WI38 (cell line): ENCODE measurements around the gene C1orf198.

Experiments used
- H3K4me3 ChIP-seq: 2 replicates; pipeline ENCODE4 v1.5.1; 2011; ENCODE audit warnings: low read depth, mild to moderate bottlenecking, control low read depth, low read length
- CTCF ChIP-seq: IDR thresholded peaks from 2 replicates; pipeline ENCODE4 v1.5.1; 2012; ENCODE audit warnings: low read depth, mild to moderate bottlenecking, control low read depth, low read length

The C1orf198 gene

GRCh38 chr1:230820568-230820967 is 47.8 kb downstream of the C1orf198 start:
- H3K4me3 ChIP-seq = no peak overlapping the region
- no peak for TF ChIP-seq CTCF

- no peak for TF ChIP-seq CTCF
- H3K4me3 ChIP-seq = no peak overlapping the region
Observed at GRCh38 chr1:230819976-230820375, 48.3 kb downstream of the C1orf198 start.

GRCh38 chr1:230818901-230819300 is 49.4 kb downstream of the C1orf198 start:
- H3K4me3 ChIP-seq = no peak overlapping the region
- TF ChIP-seq CTCF = no peak

GRCh38 chr1:230818367-230818766 is 50.0 kb downstream of the C1orf198 start:
- TF ChIP-seq CTCF = no peak
- no peak overlapping the region for H3K4me3 ChIP-seq

GRCh38 chr1:230816018-230816417 is 52.3 kb downstream of the C1orf198 start:
- no peak for TF ChIP-seq CTCF

GRCh38 chr1:230814949-230815692 is 53.2 kb downstream of the C1orf198 start:
- no peak overlapping the region for H3K4me3 ChIP-seq
- no peak for TF ChIP-seq CTCF

More at GRCh38 chr1:230816018-230816417, 52.3 kb downstream of the C1orf198 start:
- H3K4me3 ChIP-seq = no peak overlapping the region

GRCh38 chr1:230812568-230812967 is 55.8 kb downstream of the C1orf198 start:
- H3K4me3 ChIP-seq = no peak overlapping the region
- no peak for TF ChIP-seq CTCF
